Stimulated activated naive CD8-positive, alpha-beta T cell treated with anti-CD3 and anti-CD28 coated beads, Interleukin-15, amount 100 ng/mL, for 72 hours (primary cell): ENCODE data around the gene ARHGAP26.

Source experiments
- ATAC-seq: fragments of 150-1000 bp; cut with Tn5 transposase; 2 replicates; pipeline ENCODE4 v1.10.0; 2021; ENCODE audit warnings: mild to moderate bottlenecking, moderate library complexity
- DNase-seq, 2 donors: peaks; one replicate each; pipeline ENCODE4 v3.0.0; 2021 to 2022
- H3K27ac Mint-ChIP-seq, 2 donors: one replicate each; pipeline ENCODE4 v1.8.0; 2022; ENCODE audit warnings: mild to moderate bottlenecking in 2 of 2, mixed read lengths in 2 of 2, moderate library complexity in 2 of 2
- H3K27me3 Mint-ChIP-seq: one replicate; pipeline ENCODE4 v1.8.0; 2022; ENCODE audit warnings: mixed read lengths
- H3K4me1 Mint-ChIP-seq: one replicate; pipeline ENCODE4 v1.8.0; 2022; ENCODE audit warnings: mild to moderate bottlenecking, mixed read lengths
- H3K4me3 Mint-ChIP-seq, 2 donors: one replicate each; pipeline ENCODE4 v1.8.0; 2022; ENCODE audit warnings: mild to moderate bottlenecking in 2 of 2, mixed read lengths in 2 of 2, moderate library complexity in 1 of 2
- H3K9me3 Mint-ChIP-seq, 2 donors: one replicate each; pipeline ENCODE4 v1.8.0; 2022; ENCODE audit warnings: mixed read lengths in 2 of 2

Gene ARHGAP26

DNA sequence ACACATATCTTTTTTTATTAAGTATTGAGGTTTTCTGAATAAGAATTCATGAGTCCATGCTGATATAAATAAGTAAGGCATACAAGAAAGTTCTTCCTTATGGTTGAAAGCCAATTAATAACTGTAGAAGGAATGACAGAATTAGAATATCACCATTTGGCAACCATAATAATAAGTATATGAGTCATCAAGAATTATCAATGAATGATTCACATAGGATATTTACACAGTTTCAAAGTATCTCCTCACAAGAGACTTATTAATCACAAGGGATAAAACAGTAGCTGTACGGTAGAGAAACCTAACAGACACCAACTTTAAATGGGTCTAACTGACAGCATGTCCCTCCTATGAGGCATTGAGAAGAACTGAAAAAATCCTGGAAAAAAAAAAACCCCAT lies 471.7 kb downstream of the ARHGAP26 start:
- no peak for DNase-seq
- H3K27me3 Mint-ChIP-seq: no peaks in the 10 kb centered on the region
- no peak overlapping the region for H3K27ac Mint-ChIP-seq
- peaks cover 8 to 27% of the 10 kb centered on the region in 2 donors for H3K9me3 Mint-ChIP-seq
- H3K4me1 Mint-ChIP-seq: no peaks in the 10 kb centered on the region
- no peak for ATAC-seq
- no peak overlapping the region for H3K4me3 Mint-ChIP-seq

DNA sequence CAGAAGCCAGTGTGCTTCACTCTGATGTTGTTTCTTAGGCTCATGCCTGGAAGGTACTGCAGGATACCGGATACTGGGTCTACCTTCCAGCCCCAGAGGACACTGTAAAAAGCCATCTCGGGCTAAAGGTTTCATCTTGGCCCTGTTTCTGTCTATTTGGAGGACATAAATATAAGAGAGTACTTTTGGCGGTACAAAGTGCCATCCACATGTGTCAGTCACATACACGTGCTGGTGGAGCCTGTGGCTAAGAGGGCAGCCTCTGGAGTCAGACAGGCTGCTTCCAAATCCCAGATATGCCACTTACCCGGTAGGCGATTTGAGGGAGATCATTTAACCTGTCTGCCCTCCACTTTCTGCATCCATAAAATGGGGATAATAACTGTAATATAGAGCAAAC lies 472.9 kb downstream of the ARHGAP26 start:
- Mint-ChIP-seq H3K27me3 (no peaks in the 10 kb centered on the region), H3K9me3 (peaks cover 14 to 28% of the 10 kb centered on the region in 2 donors), H3K4me3 (no peak overlapping the region), H3K27ac (no peak overlapping the region), H3K4me1 (no peaks in the 10 kb centered on the region)
- ATAC-seq: no peak
- DNase-seq: no peak

DNA sequence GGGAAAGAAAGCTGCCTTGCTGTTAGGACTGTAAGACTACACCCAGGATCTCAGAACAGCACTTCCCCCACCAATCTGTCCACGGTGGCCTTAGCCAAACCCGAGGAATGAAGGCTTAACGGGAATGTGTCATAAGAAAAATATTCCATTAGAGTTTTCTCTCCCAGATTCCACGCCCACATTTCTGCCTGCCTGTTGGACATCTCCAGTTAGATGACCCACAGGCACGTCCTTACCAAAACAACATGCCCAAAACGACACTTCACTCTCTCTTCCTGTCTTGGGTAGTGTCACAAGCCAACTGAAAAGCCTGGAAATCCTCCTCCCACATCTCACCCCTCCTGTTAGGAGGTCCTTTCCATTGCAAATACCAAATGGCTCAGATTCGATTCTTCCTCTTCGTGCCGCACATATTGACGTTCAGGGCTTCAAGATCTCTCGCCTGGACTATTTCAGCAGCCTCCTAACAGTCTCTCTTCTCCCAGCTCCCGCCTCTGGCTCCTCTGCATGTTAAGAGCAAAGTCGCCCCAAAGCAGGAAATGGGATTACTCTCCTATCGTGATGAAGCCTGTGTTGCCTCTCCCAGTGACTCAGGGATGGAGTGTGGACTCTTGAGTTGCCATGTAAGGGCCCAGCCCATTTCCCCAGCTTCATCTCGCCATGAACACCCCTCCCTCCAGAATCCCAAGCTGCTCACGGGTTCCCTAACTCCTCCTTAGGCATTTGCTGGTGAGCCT lies 474.0 kb downstream of the ARHGAP26 start:
- Mint-ChIP-seq H3K27me3 (no peaks in the 10 kb centered on the region), H3K27ac (no peak overlapping the region), H3K9me3 (peaks cover 14 to 28% of the 10 kb centered on the region in 2 donors), H3K4me3 (no peak overlapping the region), H3K4me1 (no peaks in the 10 kb centered on the region)
- DNase-seq (no peak), ATAC-seq (no peak)

DNA sequence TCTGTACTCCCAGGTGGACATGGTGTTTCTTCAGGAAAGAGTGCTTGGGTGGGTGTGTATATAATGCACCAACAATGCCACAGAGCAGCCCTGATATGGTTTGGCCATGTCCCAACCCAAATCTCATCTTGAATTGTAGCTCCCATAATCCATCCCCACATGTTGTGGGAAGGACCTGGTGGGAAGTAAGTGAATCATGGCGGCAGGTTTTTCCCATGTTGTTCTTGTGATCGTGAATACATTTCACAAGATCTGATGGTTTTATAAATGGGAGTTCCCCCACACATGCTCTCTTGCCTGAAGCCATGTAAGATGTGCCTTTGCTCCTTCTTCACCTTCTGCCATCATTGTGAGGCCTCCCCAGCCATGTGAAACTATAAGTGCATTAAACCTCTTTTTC lies 474.8 kb downstream of the ARHGAP26 start:
- no peak for ATAC-seq
- H3K27me3 Mint-ChIP-seq: no peaks in the 10 kb centered on the region
- H3K4me1 Mint-ChIP-seq: no peaks in the 10 kb centered on the region
- peaks cover 14 to 28% of the 10 kb centered on the region in 2 donors for H3K9me3 Mint-ChIP-seq
- no peak overlapping the region for H3K27ac Mint-ChIP-seq
- H3K4me3 Mint-ChIP-seq: no peak overlapping the region
- DNase-seq: no peak

DNA sequence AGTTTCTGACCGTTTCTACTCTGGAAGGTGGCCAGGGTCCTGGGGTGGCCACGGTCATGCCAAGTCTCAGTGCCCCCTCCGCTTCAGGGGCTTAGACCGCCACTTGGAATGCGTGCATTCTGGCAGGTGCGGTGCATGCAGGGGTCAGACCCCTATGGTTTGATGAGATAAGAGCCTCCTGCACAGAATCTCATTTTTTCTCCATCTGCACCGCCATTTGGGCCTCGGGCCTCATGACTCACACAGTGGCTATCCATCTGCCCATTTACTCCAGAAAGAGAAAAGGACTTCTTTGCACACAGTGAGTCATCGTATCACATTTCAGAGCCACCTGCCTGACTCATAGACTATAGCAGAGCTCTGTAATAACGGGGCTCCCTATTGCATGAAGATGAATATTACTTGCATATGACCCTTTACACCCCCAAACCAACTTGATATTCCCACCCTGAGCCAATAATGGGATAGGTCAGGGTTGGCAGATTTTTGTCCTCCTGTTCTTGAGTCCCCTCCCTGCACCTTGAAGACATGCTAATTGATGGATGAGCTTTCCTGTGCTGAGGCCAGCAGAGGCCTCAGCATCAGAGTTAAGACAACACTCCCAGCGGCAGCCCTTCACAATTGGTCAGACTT lies 475.9 kb downstream of the ARHGAP26 start:
- Mint-ChIP-seq H3K27me3 (no peaks in the 10 kb centered on the region), H3K9me3 (peaks cover 14 to 28% of the 10 kb centered on the region in 2 donors), H3K4me1 (no peaks in the 10 kb centered on the region), H3K27ac (no peak overlapping the region), H3K4me3 (no peak overlapping the region)
- no peak for DNase-seq
- ATAC-seq: no peak

DNA sequence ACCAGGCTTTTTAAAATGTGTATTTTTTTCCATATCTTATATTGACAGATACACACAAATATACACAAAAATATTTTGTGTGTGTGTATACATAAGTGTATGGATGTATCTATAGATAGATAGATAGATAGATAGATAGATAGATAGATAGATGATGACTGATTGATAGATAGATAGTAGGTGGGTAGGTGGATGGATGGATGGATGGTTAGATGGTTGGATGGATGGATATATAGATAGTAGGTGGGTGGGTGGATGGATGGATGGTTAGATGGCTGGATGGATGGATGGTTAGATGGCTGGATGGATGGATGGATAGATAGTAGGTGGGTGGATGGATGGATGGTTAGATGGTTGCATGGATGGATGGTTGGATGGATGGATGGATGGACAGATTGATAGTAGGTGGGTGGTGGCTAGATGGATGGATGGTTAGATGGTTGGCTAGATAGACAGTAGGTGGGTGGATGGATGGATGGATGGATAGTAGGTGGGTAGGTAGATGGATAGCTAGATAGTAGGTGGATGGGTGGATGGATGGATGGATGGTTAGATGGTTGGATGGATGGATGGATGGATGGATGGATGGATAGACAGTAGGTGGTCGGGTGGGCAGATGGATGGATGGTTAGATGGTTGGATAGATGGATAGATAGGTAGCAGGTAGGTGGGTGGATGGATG lies 477.1 kb downstream of the ARHGAP26 start:
- H3K27me3 Mint-ChIP-seq: no peaks in the 10 kb centered on the region
- no peak overlapping the region for H3K4me3 Mint-ChIP-seq
- H3K27ac Mint-ChIP-seq: no peak overlapping the region
- ATAC-seq: no peak
- H3K4me1 Mint-ChIP-seq: no peaks in the 10 kb centered on the region
- DNase-seq: no peak
- peaks cover 14 to 28% of the 10 kb centered on the region in 2 donors for H3K9me3 Mint-ChIP-seq

DNA sequence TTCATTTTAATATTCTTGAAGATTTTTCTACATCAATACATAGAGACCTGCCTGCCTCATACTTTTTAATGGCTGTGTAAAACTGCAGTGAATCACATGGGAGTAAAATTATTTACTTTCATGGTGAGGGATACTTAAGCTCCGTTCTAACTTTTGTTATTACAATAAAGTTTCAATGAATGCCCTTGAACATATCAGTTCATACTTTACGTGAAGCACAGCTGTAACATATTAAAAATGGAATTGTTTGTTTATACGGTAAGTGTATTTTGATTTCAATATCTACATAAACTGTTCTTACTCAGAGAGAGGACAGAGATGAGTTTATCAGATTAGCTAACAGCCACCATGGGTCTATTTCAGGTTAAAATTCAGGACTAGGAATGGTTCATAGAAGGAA lies 478.2 kb downstream of the ARHGAP26 start:
- DNase-seq (no peak), ATAC-seq (no peak)
- Mint-ChIP-seq H3K4me1 (no peaks in the 10 kb centered on the region), H3K27me3 (no peaks in the 10 kb centered on the region), H3K4me3 (no peak overlapping the region), H3K27ac (no peak overlapping the region), H3K9me3 (peaks cover 14 to 28% of the 10 kb centered on the region in 2 donors)

DNA sequence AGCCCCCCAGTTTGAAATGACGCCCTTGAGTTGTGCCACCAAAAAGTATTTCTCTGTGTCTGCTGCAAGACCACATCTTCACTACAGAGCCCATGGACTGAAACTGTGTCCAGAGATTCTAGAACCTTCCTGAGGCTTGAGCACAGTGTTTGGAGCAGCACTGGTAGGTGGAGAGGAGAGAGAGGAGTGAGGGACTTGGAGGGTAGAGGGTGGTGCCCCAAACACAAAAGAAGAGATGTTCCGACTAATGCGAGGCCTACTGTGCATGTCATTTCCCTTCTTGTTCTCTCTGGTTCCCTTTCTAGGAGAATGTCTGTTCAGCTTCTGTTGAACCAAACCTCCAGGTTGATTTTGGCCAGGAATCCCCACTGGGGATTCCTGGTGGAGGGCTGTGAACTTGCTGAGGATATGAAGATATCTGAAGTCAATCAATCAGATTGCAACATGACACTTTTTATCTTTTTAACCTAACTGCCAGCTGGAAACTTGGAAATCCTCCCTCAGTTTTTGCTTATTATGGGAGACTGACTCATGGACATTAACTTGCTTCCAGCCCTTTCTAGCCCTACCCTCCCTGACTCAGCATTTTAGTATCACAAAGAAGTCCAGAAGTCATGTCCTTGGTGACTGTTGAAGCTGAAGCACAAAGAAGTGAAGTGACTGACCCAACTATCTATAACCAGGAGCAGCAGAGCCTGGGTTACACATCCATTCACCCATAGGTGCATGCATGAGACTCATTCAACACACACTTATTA lies 478.8 kb downstream of the ARHGAP26 start:
- Mint-ChIP-seq H3K27ac (no peak overlapping the region), H3K4me3 (no peak overlapping the region), H3K9me3 (peaks cover 14 to 28% of the 10 kb centered on the region in 2 donors), H3K27me3 (no peaks in the 10 kb centered on the region), H3K4me1 (no peaks in the 10 kb centered on the region)
- DNase-seq (no peak), ATAC-seq (no peak)

DNA sequence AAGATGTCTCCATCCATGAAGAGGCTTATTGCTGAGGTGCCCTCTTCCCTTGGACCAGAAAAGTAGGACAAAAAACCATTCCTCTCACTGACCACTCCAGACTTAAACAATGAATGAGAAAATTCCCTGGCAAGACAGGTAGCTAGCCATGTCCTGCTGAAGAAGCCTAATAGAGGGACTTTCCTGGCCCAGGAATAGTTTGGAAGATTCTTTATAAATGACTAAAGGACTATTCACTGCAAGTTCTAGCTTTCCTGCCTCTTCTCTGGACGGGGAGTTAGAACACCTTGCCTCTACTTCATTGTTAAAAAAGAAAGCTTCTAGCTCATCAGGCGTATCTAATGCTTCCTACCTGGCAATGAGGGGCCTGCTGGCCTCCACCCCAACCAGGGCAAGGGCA lies 479.7 kb downstream of the ARHGAP26 start:
- H3K27me3 Mint-ChIP-seq: no peaks in the 10 kb centered on the region
- H3K27ac Mint-ChIP-seq: no peak overlapping the region
- H3K4me3 Mint-ChIP-seq: no peak overlapping the region
- DNase-seq (no peak), ATAC-seq (no peak)
- no peaks in the 10 kb centered on the region for H3K4me1 Mint-ChIP-seq
- H3K9me3 Mint-ChIP-seq: peaks cover 7 to 21% of the 10 kb centered on the region in 2 donors

DNA sequence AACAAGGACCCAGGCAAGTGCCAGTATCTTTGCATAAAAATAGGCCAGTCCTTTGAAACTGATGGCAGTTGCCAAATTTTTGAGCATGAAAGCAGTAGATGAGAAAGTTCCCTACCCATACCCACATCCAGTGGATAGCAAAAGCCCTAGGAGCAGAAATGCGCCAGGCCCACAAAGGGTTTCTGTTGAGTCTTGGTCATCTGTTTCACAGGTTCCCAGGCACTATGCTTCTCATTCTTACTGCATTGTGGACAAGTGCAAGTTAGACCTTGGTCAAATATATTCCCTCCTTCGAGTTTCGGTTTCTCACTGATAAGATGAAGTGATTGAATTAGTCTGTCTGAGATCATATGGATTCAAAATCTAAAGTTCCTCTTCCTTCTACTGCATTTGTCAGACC lies 481.0 kb downstream of the ARHGAP26 start:
- Mint-ChIP-seq H3K4me3 (no peak overlapping the region), H3K27ac (no peak overlapping the region), H3K4me1 (no peaks in the 10 kb centered on the region), H3K27me3 (no peaks in the 10 kb centered on the region), H3K9me3 (peaks cover 7 to 9% of the 10 kb centered on the region in 2 donors)
- DNase-seq (no peak), ATAC-seq (no peak)

DNA sequence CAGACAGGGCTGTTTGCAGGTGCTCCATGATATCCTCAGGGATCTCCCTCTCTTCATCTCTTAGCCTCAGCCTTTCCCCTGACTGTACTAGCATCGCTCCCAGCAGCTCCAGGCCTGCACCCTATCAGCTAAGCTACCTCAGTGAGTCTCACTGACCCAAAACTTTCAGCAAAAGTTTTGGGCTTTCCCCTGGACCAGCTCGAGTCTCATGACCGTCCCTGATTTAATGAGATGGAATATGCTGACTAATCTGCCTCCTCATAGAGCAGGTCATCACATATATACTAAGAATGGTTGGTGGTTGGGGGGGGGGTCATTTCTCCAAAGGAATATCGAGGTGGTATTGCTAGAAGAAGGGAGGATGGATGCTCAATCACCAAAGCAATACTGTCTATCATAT lies 481.8 kb downstream of the ARHGAP26 start:
- Mint-ChIP-seq H3K4me1 (no peaks in the 10 kb centered on the region), H3K27me3 (no peaks in the 10 kb centered on the region), H3K4me3 (no peak overlapping the region), H3K9me3 (peaks cover 7 to 8% of the 10 kb centered on the region in 2 donors), H3K27ac (no peak overlapping the region)
- ATAC-seq: no peak
- no peak for DNase-seq

DNA sequence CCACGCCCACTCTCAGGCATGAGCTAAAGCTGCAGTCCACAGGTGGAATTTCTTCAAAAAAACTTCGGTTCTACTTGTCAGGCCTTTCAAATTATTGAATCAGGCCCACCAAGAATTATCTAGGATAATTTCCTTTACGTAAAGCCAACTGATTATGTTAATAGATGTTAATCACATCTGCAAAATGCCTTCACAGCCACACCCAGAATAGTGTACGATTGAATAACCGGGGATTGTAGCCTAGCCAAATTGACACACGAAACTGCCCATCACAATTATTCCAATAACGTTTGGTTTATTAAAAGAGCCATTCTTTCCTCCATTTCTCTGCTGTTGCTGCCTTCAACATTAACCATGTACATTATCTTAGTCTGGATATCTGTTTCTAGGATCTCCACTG lies 484.6 kb downstream of the ARHGAP26 start:
- Mint-ChIP-seq H3K27me3 (no peaks in the 10 kb centered on the region), H3K4me3 (no peak overlapping the region), H3K9me3 (no peaks in the 10 kb centered on the region), H3K4me1 (peaks cover 6% of the 10 kb centered on the region), H3K27ac (no peak overlapping the region)
- ATAC-seq (no peak), DNase-seq (no peak)

DNA sequence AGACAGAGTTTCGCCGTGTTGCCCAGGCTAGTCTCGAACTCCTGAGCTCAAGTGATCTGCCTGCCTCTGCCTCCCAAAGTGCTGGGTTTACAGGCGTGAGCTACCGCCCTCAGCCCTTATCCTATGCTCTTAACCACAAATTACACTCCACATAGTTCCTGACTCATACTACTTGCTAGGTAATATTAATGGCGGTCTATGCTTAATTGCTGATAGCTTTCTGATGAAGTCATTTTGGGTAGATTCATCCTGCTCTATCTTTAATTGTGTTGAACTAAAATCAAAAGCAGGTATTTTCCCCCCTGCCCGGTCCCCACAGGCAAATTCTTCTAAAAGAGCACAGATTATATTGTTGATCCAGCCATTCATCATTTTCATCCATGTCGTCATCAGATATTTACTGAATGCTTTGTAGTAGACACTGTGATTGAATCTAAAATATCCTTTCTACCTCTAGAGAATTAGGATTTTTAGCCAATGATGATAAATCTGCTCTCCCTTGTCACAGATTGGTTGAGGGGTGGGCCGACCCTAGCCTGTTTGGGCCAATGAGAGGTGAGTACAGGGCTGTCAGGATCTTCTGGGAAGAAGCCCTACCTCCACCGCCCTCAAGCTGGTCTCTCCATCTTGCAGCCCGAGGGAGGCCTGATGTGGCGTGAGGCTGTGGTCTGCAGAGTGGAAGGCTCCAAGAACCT lies 488.5 kb downstream of the ARHGAP26 start:
- Mint-ChIP-seq H3K27ac (no peak overlapping the region), H3K4me1 (peaks cover 18% of the 10 kb centered on the region), H3K9me3 (no peaks in the 10 kb centered on the region), H3K27me3 (no peaks in the 10 kb centered on the region), H3K4me3 (no peak overlapping the region)
- DNase-seq: no peak
- no peak for ATAC-seq

DNA sequence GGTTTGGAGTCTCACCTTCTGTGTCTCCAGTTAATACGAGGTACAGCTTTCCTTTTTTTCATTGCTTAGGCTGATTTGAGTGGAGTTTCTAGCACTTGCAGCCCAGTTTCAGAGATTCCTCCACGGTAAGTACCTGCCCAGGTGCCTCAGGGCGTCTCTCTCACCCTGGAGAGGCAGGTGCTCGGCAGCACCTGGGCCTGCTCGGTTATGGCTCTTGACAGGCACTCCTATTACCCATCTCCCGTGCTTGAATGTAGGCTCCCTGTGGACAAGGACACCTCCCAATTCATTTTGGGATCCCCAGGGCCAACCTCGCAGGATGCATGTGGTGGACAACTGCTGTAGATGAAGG lies 489.1 kb downstream of the ARHGAP26 start:
- no peak for DNase-seq
- Mint-ChIP-seq H3K9me3 (no peaks in the 10 kb centered on the region), H3K27me3 (no peaks in the 10 kb centered on the region), H3K4me3 (no peak overlapping the region), H3K27ac (no peak overlapping the region), H3K4me1 (peaks cover 18% of the 10 kb centered on the region)
- ATAC-seq: no peak

DNA sequence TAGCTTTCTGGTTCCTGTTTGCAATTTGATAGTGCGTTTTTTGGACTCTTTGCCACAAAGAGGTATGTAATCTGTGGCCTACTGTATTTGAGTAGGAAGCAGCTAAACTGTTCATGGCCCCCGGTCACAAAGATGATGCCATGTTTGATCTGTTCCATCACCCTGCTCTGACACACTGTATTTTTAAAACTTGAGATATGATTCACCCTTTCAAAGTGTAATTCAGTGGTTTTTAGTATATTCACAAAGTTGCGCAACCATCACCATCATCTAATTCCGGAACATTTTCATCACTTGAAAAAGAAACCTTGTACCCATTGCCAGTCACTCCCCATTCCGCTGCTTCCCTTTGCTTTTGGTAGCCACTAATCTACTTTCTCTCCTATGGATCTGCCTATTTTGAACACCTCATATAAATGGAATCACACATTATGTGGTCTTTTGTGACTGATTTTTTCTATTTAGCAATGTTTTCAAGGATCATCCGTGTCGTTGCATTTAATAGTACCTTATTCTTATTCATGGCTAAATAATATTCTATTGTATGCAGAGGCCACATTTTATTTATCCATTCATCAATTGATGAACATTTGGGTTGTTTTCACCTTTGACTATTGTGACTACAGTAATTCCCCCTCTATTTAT lies 491.7 kb downstream of the ARHGAP26 start:
- Mint-ChIP-seq H3K27ac (no peak overlapping the region), H3K27me3 (no peaks in the 10 kb centered on the region), H3K9me3 (peaks cover 5 to 18% of the 10 kb centered on the region in 2 donors), H3K4me3 (no peak overlapping the region), H3K4me1 (peaks cover 18% of the 10 kb centered on the region)
- ATAC-seq: peak; percentile 66
- DNase-seq: no peak
